Stomach (tissue), 19 donors: ENCODE results near the gene STAC2. TPM values are rescaled to one million over a fixed set of nuclear protein-coding genes. Genes with fewer than 3 reads are reported as not detected.

Experiments
- DNase-seq, 2 donors: peaks; one replicate each; pipeline versions ENCODE4 v3.0.0 to v3.0.0-alpha.2; 2013 to 2019
- H3K27ac ChIP-seq, 5 donors: fragments of 200-600 bp in 4 of 5; sonication (generic) in 4 of 5; one replicate each; pipeline ENCODE4 v1.5.1; 2013 to 2019; ENCODE audit warnings: mild to moderate bottlenecking in 1 of 5, moderate library complexity in 1 of 5
- H3K27me3 ChIP-seq, 3 donors: fragments of 200-600 bp; sonication (generic); one replicate each; pipeline ENCODE4 v1.5.1; 2017 to 2019; ENCODE audit warnings: mixed run types in 1 of 3
- H3K36me3 ChIP-seq, 4 donors: fragments of 200-600 bp; sonication (generic); 1 replicate in 3 of 4; 2 replicates in 1 of 4; pipeline ENCODE4 v1.5.1; 2016 to 2019
- H3K4me1 ChIP-seq, 4 donors: fragments of 200-600 bp; sonication (generic); one replicate each; pipeline ENCODE4 v1.5.1; 2016 to 2019
- H3K4me3 ChIP-seq, 4 donors: fragments of 200-600 bp; sonication (generic) in 3 of 4; one replicate each; pipeline ENCODE4 v1.5.1; 2016 to 2019; ENCODE audit warnings: mild to moderate bottlenecking in 1 of 4
- H3K9me3 ChIP-seq, 4 donors: fragments of 200-600 bp; sonication (generic); one replicate each; pipeline ENCODE4 v1.5.1; 2016 to 2019
- CTCF ChIP-seq, 7 experiments: fragments of 450-650 bp in 4 of 7; fragments of 200-600 bp in 3 of 7; sonication (generic) in 3 of 7; IDR thresholded peaks; one replicate each; pipeline ENCODE4 v1.5.1; 2016 to 2019; ENCODE audit warnings: antibody characterized with exemption in 7 of 7, control low read depth in 2 of 7, mild to moderate bottlenecking in 1 of 7
- EP300 ChIP-seq: sonication (generic); formaldehyde crosslinking; IDR thresholded peaks from one replicate; pipeline ENCODE4 v1.6.1; 2017; ENCODE audit warnings: antibody characterized with exemption
- POLR2A ChIP-seq, 4 donors: fragments of 450-650 bp; IDR thresholded peaks; one replicate each; pipeline ENCODE4 v1.6.1; 2016; ENCODE audit warnings: antibody characterized with exemption in 4 of 4, control low read depth in 2 of 4, mild to moderate bottlenecking in 1 of 4, moderate library complexity in 1 of 4
- POLR2AphosphoS5 ChIP-seq, 3 donors: sonication (generic); formaldehyde crosslinking; IDR thresholded peaks; one replicate each; pipeline ENCODE4 v1.6.1; 2016; ENCODE audit warnings: antibody characterized with exemption in 3 of 3
- WGBS, 5 donors: extraction: QIAGEN DNeasy Blood & Tissue Kit in 3 of 5; methylation state at CpG; one replicate each; pipeline versions ENCODE4 v1.1.5 to v1.1.7; 2013 to 2018; 5-methylcytosine and 5-hydroxymethylcytosine counted together
- intact Hi-C: fragments of 100-400 bp; cut with DNase I; formaldehyde crosslinking; loops from one replicate; pipeline ENCODE4 v1.15.1; 2023; ENCODE audit warnings: low total_unique reads
- long read RNA-seq, 10 donors: transcript quantifications; one replicate each; lab custom pipeline, GENCODE V29; 2026
- polyA plus RNA-seq, 3 donors: library from polyadenylated mRNA; stranded (reverse); fragments of 200-250 nt; gene quantifications; one replicate each; pipeline ENCODE4 v1.2.3, GENCODE V29; 2013
- total RNA-seq, 5 donors: library from RNA; depleted of rRNA; stranded (reverse); fragments of >200 nt; gene quantifications; one replicate each; pipeline versions ENCODE4 v1.1.0 to v1.2.3, GENCODE V29; 2014 to 2016
- donor health status: healthy with polysubstance abuse.
- donor health status: Bipolar disorder and iron deficiency.
- donor health status: healthy.

Gene STAC2, protein sequence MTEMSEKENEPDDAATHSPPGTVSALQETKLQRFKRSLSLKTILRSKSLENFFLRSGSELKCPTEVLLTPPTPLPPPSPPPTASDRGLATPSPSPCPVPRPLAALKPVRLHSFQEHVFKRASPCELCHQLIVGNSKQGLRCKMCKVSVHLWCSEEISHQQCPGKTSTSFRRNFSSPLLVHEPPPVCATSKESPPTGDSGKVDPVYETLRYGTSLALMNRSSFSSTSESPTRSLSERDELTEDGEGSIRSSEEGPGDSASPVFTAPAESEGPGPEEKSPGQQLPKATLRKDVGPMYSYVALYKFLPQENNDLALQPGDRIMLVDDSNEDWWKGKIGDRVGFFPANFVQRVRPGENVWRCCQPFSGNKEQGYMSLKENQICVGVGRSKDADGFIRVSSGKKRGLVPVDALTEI
- under 1 TPM in 1 of 5 donors, not detected in 4; under 0.01 TPM for total RNA-seq
- polyA plus RNA-seq: under 1 TPM in 2 of 3 donors, not detected in 1; 0.15 to 0.20 TPM
- long read RNA-seq, donor 1: 0 reads
- long read RNA-seq, donor 2: 0 reads
- long read RNA-seq, donor 3: 0 reads
- long read RNA-seq, donor 4: 0 reads
- long read RNA-seq, donor 5: 0 reads
- long read RNA-seq, donor 6: 0 reads
- long read RNA-seq, donor 7: 0 reads
- long read RNA-seq, donor 8: 0 reads
- long read RNA-seq, donor 9: 0 reads
- long read RNA-seq, donor 10: 0 reads

DNA sequence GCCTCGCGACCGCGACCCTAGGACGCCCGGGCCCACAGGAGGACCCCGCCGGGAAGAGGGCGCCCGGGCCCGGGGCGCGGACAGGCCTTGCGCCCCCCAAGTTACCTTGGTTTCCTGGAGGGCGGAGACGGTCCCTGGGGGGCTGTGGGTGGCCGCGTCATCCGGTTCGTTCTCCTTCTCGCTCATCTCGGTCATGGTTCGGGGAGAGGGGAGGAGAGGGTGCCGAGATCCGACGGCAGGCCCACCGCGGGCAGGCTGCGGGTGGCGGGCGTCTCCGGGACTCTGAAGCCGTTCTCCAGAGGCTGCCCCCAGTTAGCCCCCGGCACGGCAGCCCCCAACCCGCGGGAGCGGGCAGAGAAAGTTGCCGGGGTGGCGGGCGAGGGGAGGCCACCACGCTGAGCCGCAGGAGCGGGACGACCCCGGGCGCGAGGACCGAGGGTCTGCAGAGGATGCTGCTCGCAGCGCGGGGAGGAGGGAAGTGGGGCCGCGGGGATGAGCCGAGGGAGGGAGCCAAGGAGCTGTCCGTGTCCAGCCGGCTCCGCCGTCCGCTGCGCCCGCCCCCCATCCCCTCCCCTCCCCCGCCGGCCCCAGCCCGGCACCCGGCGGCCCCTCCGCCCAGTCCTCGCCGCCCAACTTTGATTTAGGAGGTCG, at the start of gene STAC2:
Gene STAC2 (minus strand): TSS at position 638 of the 651 bp plus-strand sequence. CDS start 443 bp downstream, at position 195.
- Histone ChIP-seq H3K36me3 (no peaks in the 10 kb centered on the region), H3K4me1 (peaks cover 15 to 26% (median 23%) of the 10 kb centered on the region in 4 donors), H3K27ac (no peak within 1 kb of the TSS), H3K27me3 (peaks cover 14 to 86% (median 30%) of the 10 kb centered on the region in 3 donors), H3K9me3 (no peaks in the 10 kb centered on the region), H3K4me3 (peak within 1 kb of the TSS; percentile 40 to 49 (median 42))
- TF ChIP-seq EP300 (no peak), POLR2AphosphoS5 (IDR thresholded peaks at IDR 0.05) (no peak), CTCF (IDR thresholded peaks at IDR 0.05) (no peak), POLR2A (IDR thresholded peaks at IDR 0.05) (no peak)
- no peak for DNase-seq
- WGBS, 5 donors: 2 to 3% (median 2%) methylated on average over 12 to 69 of the region's 71 CpGs
- intact Hi-C loops: no loop called here

- 82 to 100% (median 96%) methylated on average over 3 of the region's 3 CpGs for WGBS, 5 donors
- no peak overlapping the region for H3K4me3 ChIP-seq
- H3K4me1 ChIP-seq: no peaks in the 10 kb centered on the region
- no peak for TF ChIP-seq CTCF (IDR thresholded peaks at IDR 0.05)
- TF ChIP-seq POLR2AphosphoS5 (IDR thresholded peaks at IDR 0.05): no peak
- TF ChIP-seq POLR2A (IDR thresholded peaks at IDR 0.05): no peak
- TF ChIP-seq EP300: no peak
- intact Hi-C loops: no loop called here
- no peak overlapping the region for H3K27ac ChIP-seq
- no peaks in the 10 kb centered on the region for H3K9me3 ChIP-seq
- no peak for DNase-seq
- H3K36me3 ChIP-seq: peaks cover 38 to 89% (median 86%) of the 10 kb centered on the region in 4 donors
- no peaks in the 10 kb centered on the region for H3K27me3 ChIP-seq
These were observed 45.8 kb upstream of the STAC2 start for GRCh38 chr17:39271546-39271945.

DNA sequence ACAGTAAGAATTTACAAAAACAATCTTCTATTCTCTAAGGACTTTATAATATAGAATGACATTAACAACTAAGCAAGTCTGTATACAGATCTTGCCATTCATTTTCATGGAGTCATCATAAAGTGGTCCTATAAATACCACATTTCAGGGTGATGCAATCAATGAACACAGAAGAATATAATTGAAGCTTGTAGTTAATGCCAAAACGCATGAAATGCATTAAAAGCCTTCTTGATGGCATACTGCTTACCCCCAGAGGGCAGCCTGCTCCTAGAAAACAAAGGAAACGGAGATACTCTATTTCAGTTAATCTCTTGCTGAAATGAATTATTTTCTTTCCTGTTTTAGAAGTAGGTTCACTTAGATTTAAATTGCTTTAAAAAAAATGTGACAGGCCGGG, 45.2 kb upstream of the STAC2 start:
- Histone ChIP-seq H3K36me3 (peaks cover 38 to 91% (median 89%) of the 10 kb centered on the region in 4 donors), H3K4me3 (no peak overlapping the region), H3K27ac (no peak overlapping the region), H3K27me3 (no peaks in the 10 kb centered on the region), H3K9me3 (no peaks in the 10 kb centered on the region), H3K4me1 (no peaks in the 10 kb centered on the region)
- DNase-seq: peak in 1 of 2 donors; percentile 55
- intact Hi-C loops: no loop called here
- 34 to 54% (median 42%) methylated on average over 3 of the region's 3 CpGs for WGBS, 5 donors
- TF ChIP-seq POLR2A (IDR thresholded peaks at IDR 0.05) (no peak), EP300 (no peak), CTCF (IDR thresholded peaks at IDR 0.05) (no peak), POLR2AphosphoS5 (IDR thresholded peaks at IDR 0.05) (no peak)

DNA sequence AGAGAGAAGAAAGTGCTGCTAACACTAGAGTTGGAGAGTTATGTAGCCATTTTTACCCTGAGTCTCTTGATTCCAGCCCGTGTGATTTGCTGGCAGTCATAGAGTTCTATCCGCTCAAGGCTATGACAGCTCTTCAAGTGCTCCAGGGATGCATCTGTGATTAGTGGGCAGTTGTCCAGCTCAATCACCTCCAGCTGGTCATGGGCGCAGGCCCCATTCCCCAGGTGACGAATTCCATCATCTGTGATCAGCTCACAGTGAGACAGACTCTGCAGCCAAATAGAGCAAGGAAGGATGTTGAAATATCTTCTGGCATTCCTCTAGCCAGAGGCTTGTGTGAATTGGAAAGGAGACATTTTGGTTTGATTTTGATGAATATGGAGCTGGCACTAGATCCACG, 38.4 kb upstream of the STAC2 start:
- no peak for DNase-seq
- H3K4me1 ChIP-seq: no peaks in the 10 kb centered on the region
- TF ChIP-seq POLR2A (IDR thresholded peaks at IDR 0.05): no peak
- no peak for TF ChIP-seq CTCF (IDR thresholded peaks at IDR 0.05)
- TF ChIP-seq EP300: no peak
- TF ChIP-seq POLR2AphosphoS5 (IDR thresholded peaks at IDR 0.05): no peak
- H3K27ac ChIP-seq: no peak overlapping the region
- intact Hi-C loops: no loop called here
- peaks cover 40 to 100% (median 99%) of the 10 kb centered on the region in 4 donors for H3K36me3 ChIP-seq
- no peak overlapping the region for H3K4me3 ChIP-seq
- WGBS, 5 donors: 74 to 91% (median 90%) methylated on average over 5 of the region's 5 CpGs
- no peaks in the 10 kb centered on the region for H3K9me3 ChIP-seq
- H3K27me3 ChIP-seq: no peaks in the 10 kb centered on the region
